Measurements from ENCODE around the gene CBX4. TPM values are rescaled to one million over a fixed set of nuclear protein-coding genes. Genes with fewer than 3 reads are reported as not detected.

The CBX4 gene
- total RNA-seq, 2 donors from 2014 or later = 28.0 to 28.5 TPM

DNA sequence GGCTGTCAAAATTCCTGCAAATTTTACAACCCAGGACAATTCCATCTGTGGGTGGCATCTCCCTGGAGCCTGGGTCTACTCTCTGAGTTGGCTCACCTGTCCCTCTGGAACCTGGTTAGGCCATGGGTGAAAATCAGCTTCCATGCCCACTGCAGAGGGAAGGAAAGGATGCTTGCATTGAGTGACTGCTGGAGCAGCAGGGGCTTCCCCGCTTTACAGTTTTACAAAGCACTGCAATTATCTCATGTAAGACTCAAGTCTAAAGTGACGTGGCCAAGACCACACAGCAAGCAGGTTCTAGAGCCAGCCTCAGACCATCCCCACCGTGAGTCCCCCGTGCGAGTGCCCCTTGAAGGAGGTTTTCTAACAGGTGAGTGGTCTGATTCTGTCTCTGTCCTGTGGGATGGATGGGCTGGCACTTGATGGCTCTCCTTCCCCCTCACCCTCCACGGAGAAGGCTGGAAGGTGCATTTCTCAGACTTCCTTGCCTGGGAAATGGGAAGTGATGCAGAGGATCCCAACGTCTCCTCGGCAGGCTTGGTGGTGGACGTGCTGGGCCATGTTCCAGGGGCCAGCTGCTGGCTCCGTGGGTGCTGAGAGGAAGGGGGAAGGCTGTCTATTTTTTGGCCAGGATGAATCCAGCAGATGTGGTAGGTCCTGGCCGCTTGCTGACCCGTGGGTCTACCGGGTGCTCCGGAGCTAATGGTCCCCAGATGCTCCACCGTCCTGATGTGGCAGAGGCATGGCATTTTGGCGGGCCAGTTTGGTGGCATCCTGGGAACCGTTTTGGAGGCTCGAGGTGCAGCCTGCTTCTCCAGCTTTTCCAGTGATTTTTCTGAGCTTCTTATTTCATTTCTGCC lies 26.3 kb upstream of the CBX4 start:
- Histone ChIP-seq H3K27me3 (replicated peaks; ENCODE audit: insufficient read depth) (no peaks in the 10 kb centered on the region), H3K9me3 (no peaks in the 10 kb centered on the region), H3K27ac (no peak overlapping the region), H3K4me3 (no peak overlapping the region), H3K36me3 (no peaks in the 10 kb centered on the region), H3K4me1 (replicated peaks) (no peaks in the 10 kb centered on the region)
- WGBS = 75% methylated on average over 18 of the region's 18 CpGs
- TF ChIP-seq POLR2A (IDR thresholded peaks at IDR 0.05) = no peak
- TF ChIP-seq POLR2AphosphoS5 (IDR thresholded peaks at IDR 0.05) = no peak
- TF ChIP-seq, protein P1, sequence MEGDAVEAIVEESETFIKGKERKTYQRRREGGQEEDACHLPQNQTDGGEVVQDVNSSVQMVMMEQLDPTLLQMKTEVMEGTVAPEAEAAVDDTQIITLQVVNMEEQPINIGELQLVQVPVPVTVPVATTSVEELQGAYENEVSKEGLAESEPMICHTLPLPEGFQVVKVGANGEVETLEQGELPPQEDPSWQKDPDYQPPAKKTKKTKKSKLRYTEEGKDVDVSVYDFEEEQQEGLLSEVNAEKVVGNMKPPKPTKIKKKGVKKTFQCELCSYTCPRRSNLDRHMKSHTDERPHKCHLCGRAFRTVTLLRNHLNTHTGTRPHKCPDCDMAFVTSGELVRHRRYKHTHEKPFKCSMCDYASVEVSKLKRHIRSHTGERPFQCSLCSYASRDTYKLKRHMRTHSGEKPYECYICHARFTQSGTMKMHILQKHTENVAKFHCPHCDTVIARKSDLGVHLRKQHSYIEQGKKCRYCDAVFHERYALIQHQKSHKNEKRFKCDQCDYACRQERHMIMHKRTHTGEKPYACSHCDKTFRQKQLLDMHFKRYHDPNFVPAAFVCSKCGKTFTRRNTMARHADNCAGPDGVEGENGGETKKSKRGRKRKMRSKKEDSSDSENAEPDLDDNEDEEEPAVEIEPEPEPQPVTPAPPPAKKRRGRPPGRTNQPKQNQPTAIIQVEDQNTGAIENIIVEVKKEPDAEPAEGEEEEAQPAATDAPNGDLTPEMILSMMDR (IDR thresholded peaks at IDR 0.05) = no peak
- no peak for DNase-seq (ENCODE audit: low spot score)
- intact Hi-C loops (cut with DNase I) = no loop called here

DNA sequence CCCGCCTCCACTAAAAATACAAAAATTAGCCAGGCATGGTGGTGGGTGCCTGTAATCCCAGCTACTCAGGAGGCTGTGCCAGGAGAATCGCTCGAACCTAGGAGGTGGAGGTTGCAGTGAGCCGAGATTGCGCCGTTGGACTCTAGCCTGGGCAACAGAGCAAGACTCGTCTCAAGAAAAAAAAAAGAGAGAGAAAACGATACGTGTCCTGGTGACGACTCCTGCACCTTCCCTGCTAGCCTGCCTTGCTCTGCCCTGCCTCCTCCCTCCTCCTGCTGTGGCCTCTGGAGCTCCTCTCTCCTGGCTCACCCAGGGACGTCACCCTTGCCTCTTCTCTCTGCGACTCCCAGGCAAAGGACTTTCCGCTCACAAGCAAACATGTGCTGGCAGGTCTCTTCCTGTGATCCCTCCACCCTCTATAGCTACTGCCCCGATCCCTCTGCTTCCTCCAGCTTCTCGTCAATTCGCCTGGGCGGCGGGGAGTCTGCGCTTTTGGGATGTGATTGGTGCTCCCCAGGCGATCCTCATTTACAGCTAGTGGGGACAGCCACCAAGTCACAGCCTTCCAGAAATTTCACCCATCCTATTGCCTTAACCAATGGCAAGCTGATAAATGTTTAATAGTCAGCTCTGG lies 25.5 kb upstream of the CBX4 start:
- TF ChIP-seq POLR2A (IDR thresholded peaks at IDR 0.05) (no peak), POLR2AphosphoS5 (IDR thresholded peaks at IDR 0.05) (no peak)
- TF ChIP-seq, protein P1 (IDR thresholded peaks at IDR 0.05) = no peak
- H3K9me3 ChIP-seq = no peaks in the 10 kb centered on the region
- no peak overlapping the region for H3K4me3 ChIP-seq
- H3K27me3 ChIP-seq (replicated peaks; ENCODE audit: insufficient read depth) = no peaks in the 10 kb centered on the region
- H3K36me3 ChIP-seq = no peaks in the 10 kb centered on the region
- no peaks in the 10 kb centered on the region for H3K4me1 ChIP-seq (replicated peaks)
- intact Hi-C loops (cut with DNase I) = no loop called here
- no peak overlapping the region for H3K27ac ChIP-seq
- DNase-seq (ENCODE audit: low spot score) = no peak
- 52% methylated on average over 20 of the region's 20 CpGs for WGBS

DNA sequence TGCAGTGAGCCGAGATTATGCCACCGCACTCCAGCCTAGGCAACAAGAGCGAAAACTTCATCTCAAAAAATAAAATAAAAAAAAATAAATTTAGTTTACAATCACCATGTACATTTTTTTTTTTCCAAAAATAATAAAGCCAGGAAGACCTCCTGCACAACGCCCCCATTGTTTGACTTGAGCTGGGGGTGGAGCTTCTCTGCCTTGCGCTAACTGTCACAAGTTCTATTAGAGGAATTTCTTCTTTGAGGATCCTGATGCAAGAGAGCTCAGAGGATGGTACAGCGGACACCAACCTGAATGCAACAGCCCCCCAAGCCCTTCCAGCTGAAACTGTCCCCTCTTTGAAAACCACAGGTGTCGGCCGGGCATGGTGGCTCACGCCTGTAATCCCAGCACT lies 24.9 kb upstream of the CBX4 start:
- Histone ChIP-seq H3K9me3 (no peaks in the 10 kb centered on the region), H3K4me1 (replicated peaks) (no peaks in the 10 kb centered on the region), H3K27ac (no peak overlapping the region), H3K4me3 (no peak overlapping the region), H3K27me3 (replicated peaks; ENCODE audit: insufficient read depth) (no peaks in the 10 kb centered on the region), H3K36me3 (no peaks in the 10 kb centered on the region)
- no peak for DNase-seq (ENCODE audit: low spot score)
- 83% methylated on average over 9 of the region's 9 CpGs for WGBS
- TF ChIP-seq POLR2A (IDR thresholded peaks at IDR 0.05) = no peak
- TF ChIP-seq, protein P1 (IDR thresholded peaks at IDR 0.05) = no peak
- no peak for TF ChIP-seq POLR2AphosphoS5 (IDR thresholded peaks at IDR 0.05)
- intact Hi-C loops (cut with DNase I) = no loop called here

DNA sequence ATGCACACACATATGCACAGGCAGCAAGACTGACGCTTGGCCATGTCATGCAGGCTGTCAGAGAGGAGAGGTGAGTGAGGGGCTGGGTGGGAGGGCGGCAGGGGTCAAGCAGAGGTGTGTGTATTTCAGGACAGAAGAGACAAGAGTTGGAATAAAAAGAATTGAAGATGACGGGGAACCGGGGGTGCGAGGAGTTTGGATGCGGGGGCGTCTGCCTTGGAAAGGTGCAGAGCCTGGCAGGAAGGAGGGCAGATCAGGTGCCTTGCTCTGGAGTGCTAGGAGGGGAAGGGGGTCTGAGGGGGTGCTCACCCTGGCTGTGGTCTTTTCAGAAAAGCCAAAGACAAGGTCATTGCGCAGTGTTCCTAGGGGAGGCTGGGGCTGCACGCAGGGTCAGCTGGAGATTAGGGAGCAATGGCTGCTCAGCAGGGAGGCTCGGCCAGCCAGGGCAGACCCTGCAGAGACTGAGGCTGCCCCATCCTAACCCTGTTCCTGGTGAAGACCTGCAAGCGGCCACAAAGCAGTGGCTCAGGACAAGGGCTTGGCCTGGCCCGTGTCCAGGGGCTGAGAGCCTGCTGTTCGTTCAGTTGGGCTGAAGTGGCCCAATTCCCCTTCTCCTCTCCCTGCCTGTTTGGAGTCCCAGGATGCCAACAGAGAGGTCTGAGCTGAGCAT lies 23.7 kb upstream of the CBX4 start:
- Histone ChIP-seq H3K4me1 (replicated peaks) (no peaks in the 10 kb centered on the region), H3K36me3 (no peaks in the 10 kb centered on the region), H3K4me3 (no peak overlapping the region), H3K27me3 (replicated peaks; ENCODE audit: insufficient read depth) (no peaks in the 10 kb centered on the region), H3K27ac (no peak overlapping the region), H3K9me3 (no peaks in the 10 kb centered on the region)
- 76% methylated on average over 13 of the region's 13 CpGs for WGBS
- DNase-seq (ENCODE audit: low spot score) = no peak
- TF ChIP-seq POLR2A (IDR thresholded peaks at IDR 0.05) = no peak
- TF ChIP-seq, protein P1 (IDR thresholded peaks at IDR 0.05) = no peak
- no peak for TF ChIP-seq POLR2AphosphoS5 (IDR thresholded peaks at IDR 0.05)
- intact Hi-C loops (cut with DNase I) = no loop called here
